Measurements from ENCODE around the gene POLRMT. TPM values are rescaled to one million over a fixed set of nuclear protein-coding genes. Genes with fewer than 3 reads are reported as not detected.
A peak's percentile ranks its signal among the peaks of the same experiment; 100 is the strongest.
"Not testable (repeated sequence)": the region's sequence is repeated elsewhere in the genome, so short reads cannot be mapped to it uniquely, and the experiment has no call there.

Gene POLRMT
- total and polyA plus RNA-seq, 12 donors: 26.3 to 371 (median 43.8) TPM

DNA sequence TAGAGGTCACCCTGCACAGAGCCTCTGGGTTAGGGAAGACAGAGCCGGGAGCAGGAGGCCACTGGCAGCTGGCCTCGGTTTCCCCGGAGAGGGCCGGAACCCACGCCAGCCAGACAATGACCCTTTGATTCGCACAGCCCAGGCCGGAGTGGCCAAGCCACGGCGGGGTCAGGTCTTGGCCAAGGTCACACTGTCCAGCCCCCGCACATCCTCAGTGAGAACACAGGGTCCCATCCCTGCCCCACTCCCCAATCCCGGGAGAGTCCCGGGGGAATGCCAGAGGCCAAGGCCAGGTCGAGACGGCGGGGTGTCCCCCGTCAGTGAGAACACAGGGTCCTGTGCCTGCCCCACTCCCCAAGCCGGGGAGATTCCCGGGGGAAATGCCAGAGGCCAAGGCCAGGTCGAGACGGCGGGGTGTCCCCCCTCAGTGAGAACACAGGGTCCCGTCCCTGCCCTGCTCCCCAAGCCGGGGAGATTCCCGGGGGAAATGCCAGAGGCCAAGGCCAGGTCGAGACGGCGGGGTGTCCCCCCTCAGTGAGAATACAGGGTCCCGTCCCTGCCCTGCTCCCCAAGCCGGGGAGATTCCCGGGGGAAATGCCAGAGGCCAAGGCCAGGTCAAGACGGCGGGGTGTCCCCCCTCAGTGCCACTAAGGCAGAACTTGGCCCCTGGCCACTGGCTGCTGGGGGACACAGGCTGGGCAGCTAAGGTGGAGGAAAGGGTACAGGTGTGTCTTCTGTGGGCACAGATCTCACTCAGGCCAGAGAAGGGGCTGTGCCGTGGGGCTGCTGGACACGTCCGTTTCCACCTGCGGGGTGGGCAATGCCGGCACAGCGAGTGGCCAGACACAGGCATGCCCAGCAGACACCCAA lies 41.2 kb upstream of the POLRMT start:
- intact Hi-C loops (cut with DNase I): no loop called here
- H3K9me3 ChIP-seq (replicated peaks in 1 of 3): no peaks in the 10 kb centered on the region
- H3K27ac ChIP-seq: peak overlapping the region in 2 of 5 donors; percentile 62 to 91
- H3K4me1 ChIP-seq (replicated peaks in 1 of 2): peaks cover 37 to 45% of the 10 kb centered on the region in 2 donors
- peak in 4 of 7 donors; percentile 43 to 57 (median 56) for DNase-seq
- H3K4me3 ChIP-seq: no peak overlapping the region
- H3K27me3 ChIP-seq: no peaks in the 10 kb centered on the region
- H3K36me3 ChIP-seq (replicated peaks in 1 of 2): no peaks in the 10 kb centered on the region
- 26 to 35% (median 28%) methylated on average over 15 to 38 of the region's 38 CpGs for WGBS, 4 donors
- TF ChIP-seq, protein P1, sequence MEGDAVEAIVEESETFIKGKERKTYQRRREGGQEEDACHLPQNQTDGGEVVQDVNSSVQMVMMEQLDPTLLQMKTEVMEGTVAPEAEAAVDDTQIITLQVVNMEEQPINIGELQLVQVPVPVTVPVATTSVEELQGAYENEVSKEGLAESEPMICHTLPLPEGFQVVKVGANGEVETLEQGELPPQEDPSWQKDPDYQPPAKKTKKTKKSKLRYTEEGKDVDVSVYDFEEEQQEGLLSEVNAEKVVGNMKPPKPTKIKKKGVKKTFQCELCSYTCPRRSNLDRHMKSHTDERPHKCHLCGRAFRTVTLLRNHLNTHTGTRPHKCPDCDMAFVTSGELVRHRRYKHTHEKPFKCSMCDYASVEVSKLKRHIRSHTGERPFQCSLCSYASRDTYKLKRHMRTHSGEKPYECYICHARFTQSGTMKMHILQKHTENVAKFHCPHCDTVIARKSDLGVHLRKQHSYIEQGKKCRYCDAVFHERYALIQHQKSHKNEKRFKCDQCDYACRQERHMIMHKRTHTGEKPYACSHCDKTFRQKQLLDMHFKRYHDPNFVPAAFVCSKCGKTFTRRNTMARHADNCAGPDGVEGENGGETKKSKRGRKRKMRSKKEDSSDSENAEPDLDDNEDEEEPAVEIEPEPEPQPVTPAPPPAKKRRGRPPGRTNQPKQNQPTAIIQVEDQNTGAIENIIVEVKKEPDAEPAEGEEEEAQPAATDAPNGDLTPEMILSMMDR (IDR thresholded peaks at IDR 0.05): no peak
- TF ChIP-seq POLR2A (IDR thresholded peaks at IDR 0.05): no peak

DNA sequence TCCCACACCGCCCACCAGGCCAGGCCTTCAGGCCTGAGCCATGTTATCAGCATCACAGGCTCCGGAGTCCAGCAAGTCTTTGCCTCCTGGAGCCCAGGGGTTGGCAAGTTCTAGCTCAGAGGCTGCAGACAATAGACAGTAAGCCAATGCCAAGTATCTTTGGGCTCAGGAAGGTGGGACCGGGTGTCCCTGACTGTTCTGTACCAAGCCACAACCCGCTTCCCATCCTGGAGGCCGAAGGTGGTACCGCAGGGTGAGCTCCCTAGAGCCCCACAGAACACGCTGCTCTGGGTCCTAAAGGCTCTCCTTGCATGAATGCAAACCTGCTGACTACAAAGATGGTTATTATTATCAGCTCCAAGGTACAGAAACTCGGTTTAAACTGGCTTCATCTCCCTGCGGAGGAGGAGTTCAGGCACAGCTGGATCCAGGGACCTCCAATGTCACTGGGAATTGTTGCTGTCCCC lies 37.3 kb upstream of the POLRMT start:
- H3K4me1 ChIP-seq (replicated peaks in 1 of 2): peaks cover 14 to 17% of the 10 kb centered on the region in 2 donors
- no peak for DNase-seq
- intact Hi-C loops (cut with DNase I): no loop called here
- TF ChIP-seq, protein P1 (IDR thresholded peaks at IDR 0.05): peak in 1 of 6 experiments; percentile 15
- no peak for TF ChIP-seq POLR2A (IDR thresholded peaks at IDR 0.05)
- no peaks in the 10 kb centered on the region for H3K36me3 ChIP-seq (replicated peaks in 1 of 2)
- WGBS, 4 donors: 85 to 90% (median 86%) methylated on average over 4 to 9 of the region's 9 CpGs
- H3K27me3 ChIP-seq: no peaks in the 10 kb centered on the region
- H3K4me3 ChIP-seq: no peak overlapping the region
- H3K9me3 ChIP-seq (replicated peaks in 1 of 3): no peaks in the 10 kb centered on the region
- no peak overlapping the region for H3K27ac ChIP-seq

DNA sequence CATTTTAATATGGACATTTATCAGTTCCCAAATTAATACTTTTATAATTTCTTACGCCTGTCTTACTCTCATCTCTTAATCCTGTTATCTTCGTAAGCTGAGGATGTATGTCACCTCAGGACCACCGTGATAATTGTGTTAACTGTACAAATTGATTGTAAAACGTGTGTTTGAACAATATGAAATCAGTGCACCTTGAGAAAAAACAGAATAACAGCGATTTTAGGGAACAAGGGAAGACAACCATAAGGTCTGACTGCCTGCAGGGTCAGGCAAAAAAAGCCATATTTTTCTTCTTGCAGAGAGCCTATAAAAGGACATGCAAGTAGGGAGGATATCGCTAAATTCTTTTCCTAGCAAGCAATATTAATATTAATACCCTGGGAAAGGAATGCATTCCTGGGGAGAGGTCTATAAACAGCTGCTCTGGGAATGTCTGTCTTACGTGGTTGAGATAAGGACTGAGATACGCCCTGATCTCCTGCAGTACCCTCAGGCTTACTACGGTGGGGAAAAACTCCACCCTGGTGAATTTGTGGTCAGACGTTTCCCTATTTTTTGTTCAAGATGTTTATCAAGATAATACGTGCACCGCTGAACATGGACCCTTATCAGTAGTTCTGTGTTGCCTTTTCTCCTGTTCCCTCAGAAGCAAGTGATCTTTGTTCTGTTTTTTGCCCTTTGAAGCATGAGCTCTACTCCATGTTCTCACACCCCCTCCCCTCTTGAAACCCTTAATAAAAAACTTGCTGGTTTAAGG lies 35.5 kb upstream of the POLRMT start:
- not testable (repeated sequence) for DNase-seq; H3K9me3 ChIP-seq (replicated peaks in 1 of 3); H3K4me3 ChIP-seq; H3K27ac ChIP-seq; H3K36me3 ChIP-seq (replicated peaks in 1 of 2); H3K27me3 ChIP-seq
- 60 to 61% (median 61%) methylated on average over 12 of the region's 12 CpGs for WGBS, 4 donors
- peaks cover 13 to 14% of the 10 kb centered on the region in 2 donors for H3K4me1 ChIP-seq (replicated peaks in 1 of 2)
- intact Hi-C loops (cut with DNase I): loop anchor here in 1 of 2 donors (5.0 kb wide), 1 partner anchor 63 kb away; no protein-coding TSS in a partner anchor

DNA sequence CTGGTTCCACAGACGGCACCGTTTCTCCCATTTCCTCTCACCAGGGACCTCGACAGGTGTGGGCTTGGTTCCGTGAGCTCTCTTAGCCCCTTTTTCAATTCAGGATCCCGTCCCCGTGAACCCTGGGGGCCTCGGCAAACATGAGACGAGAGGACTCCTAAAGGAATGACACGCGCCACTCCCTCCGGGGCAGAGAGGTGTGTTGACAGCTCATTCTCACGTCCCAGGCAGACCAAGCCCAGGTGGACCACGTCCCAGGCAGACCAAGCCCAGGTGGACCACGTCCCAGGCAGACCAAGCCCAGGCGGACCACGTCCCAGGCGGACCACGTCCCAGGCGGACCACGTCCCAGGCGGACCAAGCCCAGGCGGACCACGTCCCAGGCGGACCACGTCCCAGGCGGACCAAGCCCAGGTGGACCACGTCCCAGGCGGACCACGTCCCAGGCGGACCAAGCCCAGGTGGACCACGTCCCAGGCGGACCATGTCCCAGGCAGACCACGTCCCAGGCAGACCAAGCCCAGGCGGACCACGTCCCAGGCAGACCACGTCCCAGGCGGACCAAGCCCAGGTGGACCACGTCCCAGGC lies 33.7 kb upstream of the POLRMT start:
- intact Hi-C loops (cut with DNase I): loop anchor here in 1 of 2 donors (5.0 kb wide), 1 partner anchor 65 kb away; no protein-coding TSS in a partner anchor
- not testable (repeated sequence) for DNase-seq; H3K4me3 ChIP-seq; H3K36me3 ChIP-seq (replicated peaks in 1 of 2); H3K27ac ChIP-seq; H3K27me3 ChIP-seq; H3K9me3 ChIP-seq (replicated peaks in 1 of 3)
- 76 to 90% (median 85%) methylated on average over 9 to 38 of the region's 38 CpGs for WGBS, 4 donors
- H3K4me1 ChIP-seq (replicated peaks in 1 of 2): peaks cover 18 to 20% of the 10 kb centered on the region in 2 donors

Data from adrenal gland (tissue), 12 donors.